Stimulated activated CD8-positive, alpha-beta memory T cell treated with anti-CD3 and anti-CD28 coated beads, Interleukin-12 subunit alpha, Interleukin-12 subunit beta, amount 100 ng/mL, for 24 hours (primary cell): Measurements from ENCODE around the gene SIK2.

Experiments
- DNase-seq: peaks from one replicate; pipeline ENCODE4 v3.0.0-alpha.2; 2020; ENCODE audit errors: extremely low read depth

Gene SIK2

GRCh38 chr11:111729831-111730311 lies 127.6 kb downstream of the SIK2 start:
- no peak for DNase-seq

- DNase-seq: no peak
These were observed 128.8 kb downstream of the SIK2 start for GRCh38 chr11:111730871-111731591.

GRCh38 chr11:111731821-111732220 lies 129.6 kb downstream of the SIK2 start:
- no peak for DNase-seq

GRCh38 chr11:111733016-111733415 lies 130.8 kb downstream of the SIK2 start:
- DNase-seq: no peak

GRCh38 chr11:111733611-111734088 lies 131.4 kb downstream of the SIK2 start:
- DNase-seq: no peak

GRCh38 chr11:111734101-111734953 lies 132.1 kb downstream of the SIK2 start:
- DNase-seq: no peak

GRCh38 chr11:111734954-111735261 lies 132.7 kb downstream of the SIK2 start:
- no peak for DNase-seq

GRCh38 chr11:111735262-111736116 lies 133.2 kb downstream of the SIK2 start:
- no peak for DNase-seq

- DNase-seq: no peak
These were observed 133.9 kb downstream of the SIK2 start for GRCh38 chr11:111736181-111736590.

GRCh38 chr11:111736621-111737443 lies 134.6 kb downstream of the SIK2 start:
- DNase-seq: no peak

GRCh38 chr11:111737444-111738210 lies 135.4 kb downstream of the SIK2 start:
- no peak for DNase-seq

GRCh38 chr11:111739299-111739698 lies 137.1 kb downstream of the SIK2 start:
- no peak for DNase-seq

GRCh38 chr11:111741751-111742150 lies 139.5 kb downstream of the SIK2 start:
- DNase-seq: no peak

- no peak for DNase-seq
These were observed 141.5 kb downstream of the SIK2 start for GRCh38 chr11:111743700-111744099.

GRCh38 chr11:111745719-111746504 lies 143.7 kb downstream of the SIK2 start:
- no peak for DNase-seq

GRCh38 chr11:111748035-111748804 lies 146.0 kb downstream of the SIK2 start:
- no peak for DNase-seq

- DNase-seq: no peak
These were observed 147.4 kb downstream of the SIK2 start for GRCh38 chr11:111749646-111750045.

GRCh38 chr11:111756097-111756496 lies 153.8 kb downstream of the SIK2 start:
- DNase-seq: no peak

- no peak for DNase-seq
These were observed 157.1 kb downstream of the SIK2 start for GRCh38 chr11:111759376-111759775.
